ENCODE data around the gene TMEM151B.
"Not testable (repeated sequence)": the region's sequence is repeated elsewhere in the genome, so short reads cannot be mapped to it uniquely, and the experiment has no call there.

Gene TMEM151B

GRCh38 chr6:44304282-44305199 lies 34.3 kb downstream of the TMEM151B start:
- peak in 1 of 2 donors; percentile 24 for DNase-seq (ENCODE audit: low read depth in 2 of 2)

GRCh38 chr6:44305200-44305725 lies 35.0 kb downstream of the TMEM151B start:
- DNase-seq (ENCODE audit: low read depth in 2 of 2), result no peak

GRCh38 chr6:44306710-44307109 lies 36.5 kb downstream of the TMEM151B start:
- DNase-seq (ENCODE audit: low read depth in 2 of 2), result no peak

- DNase-seq (ENCODE audit: low read depth in 2 of 2), result no peak
Observed at GRCh38 chr6:44307217-44307616, 37.0 kb downstream of the TMEM151B start.

- DNase-seq (ENCODE audit: low read depth in 2 of 2), result no peak
Observed at GRCh38 chr6:44309092-44309491, 38.8 kb downstream of the TMEM151B start.

- no peak for DNase-seq (ENCODE audit: low read depth in 2 of 2)
Observed at GRCh38 chr6:44309631-44310030, 39.4 kb downstream of the TMEM151B start.

GRCh38 chr6:44310241-44310640 lies 40.0 kb downstream of the TMEM151B start:
- DNase-seq (ENCODE audit: low read depth in 2 of 2), result no peak

- no peak for DNase-seq (ENCODE audit: low read depth in 2 of 2)
Observed at GRCh38 chr6:44311304-44311703, 41.1 kb downstream of the TMEM151B start.

GRCh38 chr6:44311767-44312166 lies 41.5 kb downstream of the TMEM151B start:
- DNase-seq (ENCODE audit: low read depth in 2 of 2), result no peak

GRCh38 chr6:44312901-44313788 lies 42.9 kb downstream of the TMEM151B start, which contains the start of gene AARS2:
TSS of gene AARS2 (minus strand) at chr6:44313347. CDS start at chr6:44313323, 24 bp downstream.
- peak; percentile 93 to 95 for DNase-seq (ENCODE audit: low read depth in 2 of 2)

- not testable (repeated sequence) for DNase-seq (ENCODE audit: low read depth in 2 of 2)
Observed at GRCh38 chr6:44314657-44315056, 44.4 kb downstream of the TMEM151B start.

- no peak for DNase-seq (ENCODE audit: low read depth in 2 of 2)
Observed at GRCh38 chr6:44315516-44315915, 45.3 kb downstream of the TMEM151B start.

- no peak for DNase-seq (ENCODE audit: low read depth in 2 of 2)
Observed at GRCh38 chr6:44315951-44316350, 45.7 kb downstream of the TMEM151B start.

- DNase-seq (ENCODE audit: low read depth in 2 of 2), result no peak
Observed at GRCh38 chr6:44316481-44316880, 46.2 kb downstream of the TMEM151B start.

GRCh38 chr6:44317136-44317631 lies 46.9 kb downstream of the TMEM151B start:
- DNase-seq (ENCODE audit: low read depth in 2 of 2), result not testable (repeated sequence)

- no peak for DNase-seq (ENCODE audit: low read depth in 2 of 2)
Observed at GRCh38 chr6:44321210-44321609, 51.0 kb downstream of the TMEM151B start.

- DNase-seq (ENCODE audit: low read depth in 2 of 2), result no peak
Observed at GRCh38 chr6:44327096-44327495, 56.8 kb downstream of the TMEM151B start.

GRCh38 chr6:44327760-44328159 lies 57.5 kb downstream of the TMEM151B start:
- no peak for DNase-seq (ENCODE audit: low read depth in 2 of 2)

- not testable (repeated sequence) for DNase-seq (ENCODE audit: low read depth in 2 of 2)
Observed at GRCh38 chr6:44328203-44328602, 58.0 kb downstream of the TMEM151B start.

GRCh38 chr6:44329858-44330257 lies 59.6 kb downstream of the TMEM151B start:
- no peak for DNase-seq (ENCODE audit: low read depth in 2 of 2)

GRCh38 chr6:44332585-44332984 lies 62.3 kb downstream of the TMEM151B start:
- DNase-seq (ENCODE audit: low read depth in 2 of 2), result no peak

Data from stimulated activated CD4-positive, alpha-beta T cell treated with anti-CD3 and anti-CD28 coated beads, Interleukin-1b, Interleukin-23, amount 100 ng/mL, for 4 hours (primary cell).